PC-9 (cell line): ENCODE results near the gene BTBD16. TPM values are rescaled to one million over a fixed set of nuclear protein-coding genes. Genes with fewer than 3 reads are reported as not detected.

Source experiments
- BruUV-seq: library from RNA; stranded (reverse); fragments of 400-500 nt; replicated peaks from 2 replicates; lab custom pipeline; 2021; lab: Mats Ljungman, UMichigan
- CTCF ChIA-PET: fragments of 300-600 bp; sonication (Branson Sonifier 250); formaldehyde crosslinking; loops from one replicate; lab custom pipeline; 2022; ENCODE audit warnings: antibody characterized with exemption; lab: Charles Lee
- POLR2A ChIA-PET: fragments of 300-600 bp; sonication (Branson Sonifier 250); formaldehyde crosslinking; loops from one replicate; lab custom pipeline; 2022; ENCODE audit warnings: antibody characterized with exemption; ENCODE audit not compliant: unreplicated experiment; lab: Charles Lee
- DNase-seq, 2 experiments: peaks; one replicate each; pipeline versions ENCODE4 v3.0.0 to v3.0.0-alpha.2; 2015 to 2022; ENCODE audit warnings: mixed read lengths in 1 of 2
- H2AFZ ChIP-seq: fragments of 200-600 bp; sonication (generic); 2 replicates; pipeline ENCODE4 v1.8.1; 2017; ENCODE audit warnings: antibody characterized with exemption
- H3F3A ChIP-seq: fragments of 200-600 bp; sonication (generic); 2 replicates; pipeline ENCODE4 v1.8.1; 2017; ENCODE audit warnings: antibody characterized with exemption, mild to moderate bottlenecking, low read depth; ENCODE audit not compliant: insufficient read depth
- H3K27ac ChIP-seq: fragments of 200-600 bp; sonication (generic); 2 replicates; pipeline ENCODE4 v1.6.1; 2016; ENCODE audit warnings: mixed run types
- H3K27me3 ChIP-seq: fragments of 200-600 bp; sonication (generic); 2 replicates; pipeline ENCODE4 v1.6.1; 2016; ENCODE audit warnings: low read depth, mixed run types; ENCODE audit not compliant: insufficient read depth
- H3K36me3 ChIP-seq: fragments of 200-600 bp; sonication (generic); 2 replicates; pipeline ENCODE4 v1.6.1; 2016; ENCODE audit warnings: low read depth, mixed run types
- H3K4me1 ChIP-seq: fragments of 200-600 bp; sonication (generic); replicated peaks from 2 replicates; pipeline ENCODE4 v1.6.1; 2016; ENCODE audit warnings: mixed run types; ENCODE audit not compliant: insufficient read depth
- H3K4me2 ChIP-seq: fragments of 200-600 bp; sonication (generic); 2 replicates; pipeline ENCODE4 v1.6.1; 2017; ENCODE audit warnings: mixed run types
- H3K4me3 ChIP-seq: fragments of 200-600 bp; sonication (generic); 2 replicates; pipeline ENCODE4 v1.6.1; 2016; ENCODE audit warnings: mixed run types
- H3K79me2 ChIP-seq: fragments of 200-600 bp; sonication (generic); 2 replicates; pipeline ENCODE4 v1.6.1; 2017; ENCODE audit warnings: low read depth, mixed run types
- H3K9me2 ChIP-seq: fragments of 200-600 bp; sonication (generic); 2 replicates; pipeline ENCODE4 v1.8.1; 2017; ENCODE audit warnings: mild to moderate bottlenecking; ENCODE audit not compliant: insufficient read depth
- H3K9me3 ChIP-seq: fragments of 200-600 bp; sonication (generic); 2 replicates; pipeline ENCODE4 v1.8.1; 2016; ENCODE audit warnings: low read depth; ENCODE audit not compliant: insufficient read depth
- H4K20me1 ChIP-seq: fragments of 200-600 bp; sonication (generic); 2 replicates; pipeline ENCODE4 v1.8.1; 2017; ENCODE audit not compliant: insufficient read depth
- EZH2 ChIP-seq: fragments of 200-600 bp; sonication (generic); IDR thresholded peaks from 2 replicates; pipeline ENCODE4 v1.8.0; 2017; ENCODE audit warnings: antibody characterized with exemption, low read depth
- intact Hi-C: fragments of 100-400 bp; cut with micrococcal nuclease; formaldehyde crosslinking; loops from one replicate; pipeline ENCODE4 v1.10.0; 2022; ENCODE audit not compliant: unreplicated experiment
- total RNA-seq: library from RNA; stranded (reverse); gene quantifications from 2 replicates; pipeline ENCODE4 v1.2.3, GENCODE V29; 2021
- TF ChIP-seq, protein P1 (sequence below): fragments of 200-600 bp; sonication (generic); conservative IDR thresholded peaks from 2 replicates; pipeline ENCODE4 v1.6.1; 2017; ENCODE audit warnings: mixed run types, antibody characterized with exemption, mild to moderate bottlenecking, moderate library complexity

BTBD16 gene
- total RNA-seq, 1 experiment from 2014 or later = 0.37 TPM

DNA sequence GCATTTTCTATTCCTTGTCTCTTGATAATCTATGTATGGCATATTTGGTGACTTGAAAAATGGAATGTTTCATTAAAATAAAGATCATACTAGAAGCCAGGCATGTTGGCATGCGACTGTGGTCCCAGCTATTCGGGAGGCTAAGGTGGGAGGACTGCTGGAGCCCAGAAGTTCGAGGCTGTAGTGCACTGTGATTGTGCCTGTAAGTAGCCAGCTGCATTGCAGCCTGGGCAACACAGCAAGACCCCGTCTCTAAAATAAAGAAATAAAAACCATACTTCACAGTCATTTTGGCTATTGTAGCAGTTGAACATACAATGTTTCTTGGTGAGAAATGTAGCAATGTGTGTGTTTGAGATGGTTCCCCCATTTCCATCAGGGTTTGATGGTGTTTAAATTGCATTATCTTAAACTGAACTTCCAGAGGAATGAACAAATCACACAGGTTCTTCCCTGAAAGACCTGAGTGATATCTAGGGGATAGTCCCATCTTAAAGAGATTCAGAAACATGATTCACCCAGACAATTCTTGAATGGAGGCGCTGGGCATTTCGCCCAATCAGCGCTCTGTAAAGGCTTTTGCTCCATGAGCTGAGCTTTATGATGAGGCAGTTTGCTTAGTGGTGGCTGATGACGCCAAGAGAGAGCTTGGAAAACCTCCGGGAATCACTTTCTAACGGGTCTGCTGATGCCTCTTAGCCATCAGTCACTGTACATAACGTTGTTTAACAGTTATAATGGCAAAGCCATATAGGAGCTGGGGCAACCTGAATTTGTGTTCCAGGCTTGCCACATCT is 19.4 kb upstream of the BTBD16 start:
- no peaks in the 10 kb centered on the region for H3F3A ChIP-seq
- TF ChIP-seq, protein P1, sequence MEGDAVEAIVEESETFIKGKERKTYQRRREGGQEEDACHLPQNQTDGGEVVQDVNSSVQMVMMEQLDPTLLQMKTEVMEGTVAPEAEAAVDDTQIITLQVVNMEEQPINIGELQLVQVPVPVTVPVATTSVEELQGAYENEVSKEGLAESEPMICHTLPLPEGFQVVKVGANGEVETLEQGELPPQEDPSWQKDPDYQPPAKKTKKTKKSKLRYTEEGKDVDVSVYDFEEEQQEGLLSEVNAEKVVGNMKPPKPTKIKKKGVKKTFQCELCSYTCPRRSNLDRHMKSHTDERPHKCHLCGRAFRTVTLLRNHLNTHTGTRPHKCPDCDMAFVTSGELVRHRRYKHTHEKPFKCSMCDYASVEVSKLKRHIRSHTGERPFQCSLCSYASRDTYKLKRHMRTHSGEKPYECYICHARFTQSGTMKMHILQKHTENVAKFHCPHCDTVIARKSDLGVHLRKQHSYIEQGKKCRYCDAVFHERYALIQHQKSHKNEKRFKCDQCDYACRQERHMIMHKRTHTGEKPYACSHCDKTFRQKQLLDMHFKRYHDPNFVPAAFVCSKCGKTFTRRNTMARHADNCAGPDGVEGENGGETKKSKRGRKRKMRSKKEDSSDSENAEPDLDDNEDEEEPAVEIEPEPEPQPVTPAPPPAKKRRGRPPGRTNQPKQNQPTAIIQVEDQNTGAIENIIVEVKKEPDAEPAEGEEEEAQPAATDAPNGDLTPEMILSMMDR = no peak
- no peak for TF ChIP-seq EZH2
- no peaks in the 10 kb centered on the region for H3K9me2 ChIP-seq
- BruUV-seq = no TSS peak
- no peaks in the 10 kb centered on the region for H3K36me3 ChIP-seq
- H2AFZ ChIP-seq = no peak overlapping the region
- H3K4me1 ChIP-seq = no peaks in the 10 kb centered on the region
- H3K27ac ChIP-seq = no peak overlapping the region
- H3K4me3 ChIP-seq = no peak overlapping the region
- DNase-seq = no peak
- POLR2A ChIA-PET = no interaction called here
- no peaks in the 10 kb centered on the region for H3K79me2 ChIP-seq
- H3K9me3 ChIP-seq = no peaks in the 10 kb centered on the region
- CTCF ChIA-PET = no interaction called here
- intact Hi-C loops = no loop called here
- H4K20me1 ChIP-seq = no peaks in the 10 kb centered on the region
- no peak overlapping the region for H3K4me2 ChIP-seq
- H3K27me3 ChIP-seq = no peaks in the 10 kb centered on the region

DNA sequence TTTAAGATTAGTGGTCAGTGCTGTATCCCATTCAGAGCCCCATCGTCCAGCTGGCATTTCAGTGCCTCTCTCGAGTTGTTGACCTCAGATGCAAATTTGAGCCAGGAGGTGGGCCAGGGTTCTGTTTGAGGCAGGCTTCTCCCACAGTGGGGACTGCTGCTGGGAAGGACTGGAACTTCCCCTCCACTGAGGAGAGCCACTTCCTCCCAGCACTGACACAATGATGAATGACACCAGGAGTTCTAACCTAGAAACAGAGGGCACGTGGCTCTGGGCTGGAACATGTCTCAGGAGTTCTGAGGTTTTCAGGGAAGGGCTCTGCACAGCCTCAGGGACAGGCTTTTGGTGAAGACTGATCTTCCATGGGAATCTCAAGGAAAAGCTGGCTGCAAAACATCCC is 18.3 kb upstream of the BTBD16 start:
- H2AFZ ChIP-seq = no peak overlapping the region
- H3F3A ChIP-seq = no peaks in the 10 kb centered on the region
- H3K9me2 ChIP-seq = no peaks in the 10 kb centered on the region
- BruUV-seq = no TSS peak
- no peak overlapping the region for H3K4me3 ChIP-seq
- intact Hi-C loops = no loop called here
- H3K4me2 ChIP-seq = no peak overlapping the region
- H3K27ac ChIP-seq = no peak overlapping the region
- H3K27me3 ChIP-seq = no peaks in the 10 kb centered on the region
- DNase-seq = no peak
- no peaks in the 10 kb centered on the region for H4K20me1 ChIP-seq
- H3K4me1 ChIP-seq = no peaks in the 10 kb centered on the region
- no peaks in the 10 kb centered on the region for H3K36me3 ChIP-seq
- TF ChIP-seq EZH2 = no peak
- TF ChIP-seq, protein P1 = no peak
- CTCF ChIA-PET = no interaction called here
- no peaks in the 10 kb centered on the region for H3K79me2 ChIP-seq
- POLR2A ChIA-PET = no interaction called here
- H3K9me3 ChIP-seq = no peaks in the 10 kb centered on the region

DNA sequence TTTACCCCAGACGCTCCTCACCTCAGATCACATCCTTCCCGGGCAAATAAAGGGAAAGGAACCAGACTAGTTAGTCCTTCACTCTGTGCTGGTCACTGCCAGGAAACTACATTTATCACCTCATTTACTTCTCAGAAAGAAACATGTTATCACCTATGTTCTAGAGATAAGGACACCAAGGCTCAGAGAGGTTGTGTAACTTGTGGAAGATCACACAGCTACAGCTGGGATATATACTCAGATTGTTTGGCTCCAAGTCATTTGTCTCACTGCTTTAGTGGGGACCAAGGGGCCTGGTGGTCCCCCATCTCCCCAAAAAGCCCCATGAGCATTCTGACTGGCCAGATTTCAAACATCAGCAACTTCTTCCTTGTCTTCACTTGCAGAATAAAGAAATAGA is 17.5 kb upstream of the BTBD16 start:
- TF ChIP-seq, protein P1 = no peak
- TF ChIP-seq EZH2 = no peak
- Histone ChIP-seq H3K79me2 (no peaks in the 10 kb centered on the region), H3K4me3 (no peak overlapping the region), H4K20me1 (no peaks in the 10 kb centered on the region), H3K36me3 (no peaks in the 10 kb centered on the region), H3K27ac (no peak overlapping the region), H3F3A (no peaks in the 10 kb centered on the region), H3K4me2 (no peak overlapping the region), H3K9me2 (no peaks in the 10 kb centered on the region), H3K4me1 (no peaks in the 10 kb centered on the region), H3K9me3 (no peaks in the 10 kb centered on the region), H2AFZ (no peak overlapping the region), H3K27me3 (no peaks in the 10 kb centered on the region)
- BruUV-seq = no TSS peak
- ChIA-PET POLR2A (interaction anchor here (0.6 kb wide), 1 partner anchor 10 kb away, joined by 3 read pairs; no protein-coding TSS in a partner anchor), CTCF (no interaction called here)
- intact Hi-C loops = no loop called here
- no peak for DNase-seq
